ENCODE results near the gene ESRRB. TPM values are rescaled to one million over a fixed set of nuclear protein-coding genes. Genes with fewer than 3 reads are reported as not detected.

Gene ESRRB
- not detected in 2 replicates for total RNA-seq
- polyA plus RNA-seq (2012) = 0.03 TPM

DNA sequence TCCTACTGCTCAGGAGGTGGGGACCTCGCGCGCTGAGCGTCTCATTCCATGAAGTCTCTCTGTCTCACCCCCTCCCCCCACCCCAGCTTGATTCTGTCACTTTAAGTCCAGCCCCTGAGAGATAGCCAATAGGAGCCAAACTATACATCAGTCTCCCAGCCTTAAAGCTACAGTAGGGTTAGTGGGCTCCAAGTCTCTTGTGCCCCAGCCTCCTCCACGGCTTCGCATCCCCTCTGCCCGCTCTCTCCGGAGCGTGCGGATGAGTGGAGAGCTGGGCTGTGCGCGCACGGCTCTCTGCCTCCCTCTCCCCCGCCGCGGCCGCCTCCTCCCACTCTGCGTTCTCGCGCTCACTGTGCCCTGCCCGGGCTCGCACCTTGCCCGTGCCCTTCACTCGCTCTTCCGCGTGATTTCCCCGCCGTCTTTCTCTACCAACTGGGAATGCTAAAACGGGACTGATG lies at the start of gene ESRRB:
Gene ESRRB, plus strand, starts transcription at position 191 of the 458 bp plus-strand sequence. Its CDS starts 265 bp downstream, at position 456.
- DNase-seq (ENCODE audit: low read depth) = no peak

DNA sequence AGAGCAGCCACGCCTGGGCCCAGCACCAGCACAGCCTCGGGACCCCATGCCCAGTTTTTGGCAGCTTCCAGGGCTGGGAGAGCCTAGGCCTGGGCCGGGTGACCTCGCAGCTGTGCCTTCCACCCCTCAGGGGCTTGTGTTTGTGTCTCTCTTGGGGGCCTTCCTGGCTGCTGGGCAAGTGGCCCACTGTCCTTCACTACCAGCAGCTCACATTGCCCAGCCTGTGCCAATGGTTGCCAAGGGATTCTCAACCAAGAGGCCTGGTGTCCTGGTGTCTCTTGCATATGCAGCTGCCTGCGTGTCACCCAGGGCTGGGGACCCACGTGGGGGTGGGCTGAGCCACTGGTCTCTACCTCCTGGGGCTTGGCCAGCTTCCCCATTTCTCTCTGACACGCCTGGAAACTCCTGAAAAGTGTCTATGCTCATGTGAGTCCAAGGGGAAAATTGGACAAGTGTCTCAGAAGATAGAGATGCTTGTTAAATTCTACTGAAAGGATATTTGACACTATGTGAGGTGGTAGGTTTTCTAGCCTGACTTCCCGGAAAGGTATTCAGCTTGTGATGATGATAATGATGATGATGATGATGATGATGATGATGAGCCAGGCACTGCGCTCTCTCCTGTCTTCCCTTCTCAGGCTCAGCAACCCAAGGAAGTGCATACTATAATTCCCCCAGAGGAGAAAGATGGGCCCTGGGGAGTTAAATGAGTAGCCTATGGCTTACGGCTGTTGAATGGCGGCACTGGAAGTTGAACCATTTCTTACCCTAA lies 48.8 kb upstream of the ESRRB start:
- peak; percentile 22 for DNase-seq (ENCODE audit: low read depth)

DNA sequence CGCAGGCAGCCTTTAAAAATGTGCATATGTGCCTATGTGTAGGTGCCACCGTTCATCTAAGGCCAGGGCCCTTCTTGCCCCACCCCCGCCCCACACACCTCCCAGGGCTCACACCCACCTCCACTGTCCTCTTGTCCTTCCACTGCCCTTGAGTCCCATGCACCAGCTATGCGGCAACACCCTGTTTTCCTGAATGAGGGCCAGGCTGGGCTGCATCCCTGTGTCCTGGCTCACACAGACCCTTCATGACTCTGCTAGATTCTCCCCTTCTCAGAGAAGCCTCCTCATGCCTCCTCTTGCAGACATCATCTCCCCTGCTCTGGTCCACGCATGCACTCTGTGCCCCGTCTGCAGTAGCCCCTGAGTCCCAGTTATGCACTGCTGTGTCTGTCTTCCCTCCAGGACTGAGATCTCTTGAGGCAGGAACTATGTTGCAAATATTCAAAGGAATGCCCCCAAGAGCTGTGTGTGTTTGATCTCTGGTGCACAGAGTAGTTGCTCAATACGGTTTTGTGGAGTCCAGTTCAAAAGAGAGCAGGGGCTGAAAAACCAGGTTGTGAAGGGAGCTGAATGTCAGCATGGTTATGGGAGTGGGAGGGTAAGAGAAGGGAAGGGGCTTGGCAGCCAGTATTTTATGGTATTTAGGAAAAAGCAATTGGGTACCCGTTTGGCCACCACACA lies 47.3 kb upstream of the ESRRB start:
- DNase-seq (ENCODE audit: low read depth) = no peak

DNA sequence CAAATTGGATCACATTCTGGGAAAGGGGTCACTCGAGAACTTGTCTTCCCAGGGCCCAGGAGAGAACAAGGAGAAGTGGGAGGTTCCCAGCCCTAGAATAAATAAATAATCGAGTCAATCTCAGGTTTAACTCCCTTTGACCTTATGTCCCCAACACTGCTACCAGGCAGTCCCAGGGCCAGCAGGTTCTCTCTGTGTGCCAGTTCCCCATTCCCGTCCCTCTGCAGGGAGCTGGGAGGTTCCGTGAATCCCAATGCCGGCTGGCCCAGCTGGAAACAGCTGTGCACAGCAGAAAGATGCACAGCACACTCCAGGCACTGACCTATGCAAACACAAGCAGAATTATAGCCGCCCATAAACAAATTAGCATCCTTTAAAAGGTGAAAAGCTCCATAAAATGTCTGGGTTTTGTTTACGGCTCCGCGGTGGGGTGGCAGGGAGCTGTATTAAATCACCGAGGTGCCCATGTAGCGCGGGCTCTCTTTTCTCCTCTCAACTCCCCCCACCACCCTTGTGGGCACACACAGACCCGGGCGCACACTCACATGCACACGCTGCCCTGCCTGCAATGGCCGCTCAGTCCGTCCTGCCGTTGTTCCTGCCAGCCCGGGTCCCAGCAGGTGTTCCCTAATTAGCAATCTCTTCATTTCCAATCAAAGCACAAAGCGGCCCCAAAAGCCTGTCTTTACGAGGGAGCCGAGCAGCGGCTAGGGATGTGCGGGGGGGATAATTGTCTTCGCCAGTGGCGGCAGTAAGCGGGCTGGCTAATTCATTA lies 46.6 kb upstream of the ESRRB start:
- no peak for DNase-seq (ENCODE audit: low read depth)

DNA sequence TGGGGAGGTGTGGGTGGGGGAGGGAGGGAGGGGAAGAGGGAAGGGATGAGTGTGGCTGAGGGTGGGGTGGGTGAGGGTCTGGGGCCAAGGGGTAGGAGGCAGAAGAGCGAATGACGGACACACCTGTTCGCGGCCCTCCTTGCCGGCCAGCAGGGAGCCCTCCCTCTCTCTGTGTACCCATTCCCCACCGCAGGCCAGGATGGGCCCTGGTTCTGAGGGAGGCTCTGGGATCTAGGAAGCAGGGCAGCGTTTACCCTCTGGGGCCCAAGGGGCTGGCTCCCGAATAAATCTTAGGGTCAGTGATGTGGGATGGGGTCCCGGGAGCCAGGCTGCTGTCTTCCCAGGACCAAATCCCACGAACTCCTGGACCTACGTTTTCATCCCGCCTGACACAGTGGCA lies 46.0 kb upstream of the ESRRB start:
- DNase-seq (ENCODE audit: low read depth) = no peak

DNA sequence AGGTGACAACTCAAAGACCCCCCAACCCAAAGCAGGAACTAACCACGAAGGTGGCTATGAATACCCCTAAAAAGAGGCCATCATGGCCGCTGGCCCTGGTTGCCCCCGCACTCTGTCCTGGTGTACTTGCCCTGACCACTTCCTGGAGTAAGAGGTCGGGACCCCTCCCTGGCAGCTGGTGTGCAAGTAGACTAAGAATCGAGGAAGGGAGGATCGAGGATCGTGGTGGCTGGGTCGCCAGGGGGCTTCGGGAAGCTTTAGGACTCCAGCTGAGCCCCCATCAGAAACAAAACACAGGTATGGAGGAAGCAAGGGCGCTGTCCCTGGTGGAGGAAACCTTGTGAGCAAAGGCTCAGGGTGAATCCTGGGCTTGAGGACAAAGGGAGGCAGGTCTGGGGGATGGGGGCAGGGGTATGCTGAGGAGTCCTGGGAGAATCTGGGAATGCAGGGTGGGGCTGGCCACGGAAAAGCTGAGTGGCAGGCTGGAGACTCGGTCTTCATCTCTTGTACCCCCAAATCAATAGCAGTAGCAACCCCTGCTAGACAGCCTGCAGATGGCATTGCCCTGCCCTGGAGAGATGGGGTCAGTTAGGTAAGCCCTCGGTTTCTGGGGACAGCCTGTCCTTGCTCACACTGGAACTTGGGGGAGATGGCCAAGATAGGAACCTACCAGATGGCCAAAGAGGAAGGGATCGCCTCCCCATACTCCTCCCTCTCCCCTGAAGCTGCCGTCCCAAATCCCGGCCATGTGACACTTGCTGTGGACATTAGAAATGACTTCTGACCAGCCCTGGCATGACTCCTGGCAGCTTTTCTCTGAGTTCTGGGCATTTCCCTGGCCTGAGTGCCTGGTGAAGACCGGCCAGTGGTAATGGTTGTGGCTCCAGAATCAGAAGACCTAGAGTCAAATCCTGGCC lies 45.3 kb upstream of the ESRRB start:
- DNase-seq (ENCODE audit: low read depth) = no peak

DNA sequence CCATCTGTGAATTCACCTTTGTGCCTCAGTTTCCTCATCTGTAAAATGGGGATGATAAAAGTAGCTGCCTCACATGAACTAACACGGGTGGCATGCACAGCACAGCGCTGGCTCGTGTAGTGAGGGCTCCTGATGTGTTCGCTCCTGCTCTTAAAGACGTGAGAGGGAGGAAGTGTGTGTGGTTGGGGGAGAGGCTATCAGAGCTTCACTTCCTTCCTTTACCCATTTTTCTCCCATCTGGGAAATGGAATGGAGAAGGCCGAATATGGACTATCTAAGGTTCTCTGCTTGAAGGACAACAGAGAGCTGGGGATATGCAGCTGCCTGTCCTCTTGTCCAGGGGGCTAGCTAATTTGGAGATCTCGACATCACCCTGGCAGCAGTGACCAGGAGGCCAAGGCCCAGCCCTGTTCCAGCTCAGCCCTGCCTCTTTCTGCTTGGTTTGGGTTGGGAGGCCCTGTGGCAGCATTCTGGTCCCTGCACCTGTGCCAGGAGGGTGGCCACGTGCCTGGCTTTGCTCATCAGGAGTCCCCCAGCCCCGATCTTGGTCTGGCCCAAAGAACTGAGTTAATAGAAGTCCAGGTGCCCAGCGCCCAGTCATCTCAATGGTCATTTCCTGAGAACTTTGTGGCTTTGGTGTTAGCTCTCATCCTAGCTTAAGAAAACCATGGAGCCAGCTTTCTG lies 44.5 kb upstream of the ESRRB start:
- DNase-seq (ENCODE audit: low read depth) = no peak

DNA sequence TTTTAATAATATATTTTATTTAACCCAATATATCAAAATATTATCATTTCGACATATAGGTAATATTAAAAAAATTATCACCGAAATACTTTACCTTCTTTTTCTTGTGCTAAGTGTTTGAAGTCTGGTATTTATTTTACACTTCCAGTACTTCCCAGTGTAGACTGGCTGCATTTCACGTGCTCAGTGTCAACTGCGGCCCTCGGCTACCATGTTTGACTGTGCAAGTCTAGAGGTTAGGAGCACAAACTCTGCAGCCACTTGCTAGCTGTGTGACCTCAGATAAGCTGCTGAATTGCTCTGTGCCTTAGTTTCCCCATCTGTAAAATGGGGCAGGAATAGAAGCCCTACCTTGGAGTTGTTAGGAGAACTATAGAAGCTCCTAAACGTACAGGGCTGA lies 42.3 kb upstream of the ESRRB start:
- no peak for DNase-seq (ENCODE audit: low read depth)

DNA sequence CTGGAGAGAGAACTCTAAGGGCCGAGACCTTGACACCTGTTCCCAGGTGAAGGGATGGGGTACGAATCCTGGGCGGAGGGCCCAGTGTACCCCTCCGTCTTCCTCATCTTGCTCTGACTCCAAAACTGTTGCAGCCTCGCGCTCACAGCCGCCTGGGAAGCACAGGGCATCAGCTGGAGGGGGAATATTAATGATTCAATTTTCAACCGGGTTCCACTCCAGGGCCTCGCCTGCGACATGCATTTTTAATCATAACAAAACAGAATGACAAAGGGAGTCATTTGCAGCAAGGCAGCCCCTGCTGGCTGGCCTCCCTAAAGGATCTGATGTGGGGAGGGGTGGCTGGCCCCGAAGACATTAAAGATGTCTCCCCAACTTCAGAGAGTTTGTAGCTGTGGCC lies 41.6 kb upstream of the ESRRB start:
- no peak for DNase-seq (ENCODE audit: low read depth)

DNA sequence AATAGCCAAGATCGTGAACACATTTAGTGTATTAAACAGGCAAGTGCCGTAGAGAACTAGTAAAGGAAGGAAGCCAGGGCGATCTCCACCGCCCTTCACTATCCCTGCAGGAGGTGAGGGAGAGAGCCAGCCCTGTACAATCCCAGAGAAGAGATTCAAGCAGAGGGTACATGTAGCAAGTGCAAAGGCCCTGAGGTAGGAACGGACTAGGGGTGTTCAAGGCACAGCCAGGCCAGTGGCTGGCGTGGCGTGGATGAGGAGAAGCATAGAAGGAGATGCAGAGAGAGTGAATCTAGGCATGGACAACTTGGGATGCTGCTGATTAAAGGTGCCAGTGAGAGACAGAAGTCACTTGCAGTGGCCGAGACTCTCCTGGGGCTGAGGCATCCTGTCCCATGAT lies 39.1 kb upstream of the ESRRB start:
- no peak for DNase-seq (ENCODE audit: low read depth)

DNA sequence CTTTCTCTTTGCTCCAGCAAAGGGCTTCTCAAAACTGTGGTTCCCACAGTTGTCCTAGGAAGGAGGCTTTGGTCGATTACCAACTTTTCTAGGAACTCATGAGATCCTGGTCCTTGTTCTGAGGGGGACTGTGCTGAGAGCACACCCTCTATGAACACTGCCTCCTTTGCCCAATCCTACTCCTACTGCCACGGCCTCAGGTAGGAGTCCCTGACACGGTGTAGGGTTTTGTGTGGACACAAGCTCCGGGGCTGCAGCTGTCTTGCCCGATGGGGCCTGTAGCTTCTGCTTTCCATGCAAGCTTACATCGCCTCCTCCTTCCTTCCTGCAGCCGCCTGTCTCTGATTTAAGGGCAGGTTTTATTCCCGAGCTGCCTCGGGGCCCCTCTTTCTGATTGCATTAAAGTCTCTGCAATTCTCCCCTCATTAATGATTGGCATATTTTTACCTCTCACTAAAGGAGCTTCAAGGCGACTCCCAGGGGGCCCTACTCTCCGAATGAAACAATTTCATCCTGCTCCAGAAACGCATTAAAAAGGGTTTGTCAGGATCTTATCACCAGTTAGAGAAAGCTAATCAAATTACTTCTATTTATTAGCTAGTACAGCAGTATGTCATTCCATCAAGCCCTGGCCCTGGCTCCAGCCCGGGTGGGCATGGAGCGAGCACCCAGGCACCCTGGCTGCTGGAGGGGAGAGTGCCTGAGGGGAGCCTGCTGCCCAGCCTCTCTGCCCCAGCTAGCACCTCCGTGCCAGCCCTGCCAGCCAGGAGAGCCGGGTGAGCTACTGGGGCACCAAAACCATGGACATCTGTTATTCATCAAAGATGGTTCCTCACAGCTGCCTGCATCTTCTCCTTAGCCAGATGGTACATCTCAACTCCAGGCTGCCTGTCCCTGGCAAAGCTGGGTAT lies 38.0 kb upstream of the ESRRB start:
- DNase-seq (ENCODE audit: low read depth) = no peak

DNA sequence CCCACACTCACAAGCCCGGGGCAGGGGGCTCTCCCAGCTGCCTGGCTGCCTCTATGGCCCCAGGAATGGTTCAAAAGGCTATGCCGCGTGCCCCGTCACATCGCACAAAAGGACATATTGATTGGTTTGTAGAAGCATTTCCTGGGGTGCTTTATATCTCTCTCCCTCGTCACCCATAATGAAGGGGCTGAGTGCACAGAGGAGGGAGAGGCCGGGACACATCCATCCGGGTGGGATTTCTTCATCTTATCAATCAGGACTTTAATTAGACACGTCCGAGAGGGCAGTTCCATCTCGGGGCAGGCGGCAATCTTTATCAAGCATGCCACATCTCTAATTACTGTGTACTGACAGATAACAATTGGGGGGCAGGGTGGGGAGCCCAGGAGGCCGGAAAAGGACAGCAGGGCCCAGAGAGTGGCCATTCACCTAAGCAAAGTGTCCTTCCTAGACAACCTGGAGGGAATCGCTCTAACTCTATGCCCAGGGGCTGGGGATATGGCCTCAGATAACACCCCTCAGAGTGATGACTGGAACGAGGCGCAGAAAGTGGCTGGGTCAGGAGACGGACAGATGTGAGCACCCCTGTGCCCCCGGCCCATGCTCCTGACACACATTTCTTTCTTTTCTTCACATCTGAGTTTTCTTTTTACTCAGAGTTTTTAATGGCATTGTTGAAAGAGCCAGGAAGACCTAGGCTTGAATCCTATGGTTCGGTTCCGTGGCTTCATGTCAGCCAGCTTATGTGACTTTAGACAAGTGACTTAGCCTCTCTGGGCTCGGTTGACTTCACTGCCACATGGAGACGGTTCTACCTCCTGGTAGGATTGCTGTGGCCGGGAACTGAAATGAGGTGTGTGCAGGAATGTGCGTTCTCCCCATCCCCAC lies 36.0 kb upstream of the ESRRB start:
- no peak for DNase-seq (ENCODE audit: low read depth)

DNA sequence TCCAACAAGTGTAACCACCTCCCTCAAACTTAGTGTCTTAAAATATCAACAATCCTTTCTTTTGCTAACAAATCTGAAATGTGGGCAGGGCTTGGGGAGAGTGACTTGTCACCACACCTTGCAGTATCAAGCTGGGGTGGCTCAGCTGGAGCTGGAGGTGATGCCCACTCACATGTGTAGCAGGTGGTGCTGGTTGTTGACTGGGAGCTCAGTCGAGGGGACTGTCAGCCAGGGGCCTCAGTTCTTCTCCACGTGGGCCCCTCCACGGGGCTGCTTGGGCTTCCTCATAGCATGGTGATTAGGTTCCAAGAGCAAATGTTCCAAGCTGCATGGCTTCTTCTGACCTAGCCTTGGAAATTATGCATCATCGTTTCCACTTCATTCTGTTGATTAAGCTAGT lies 32.6 kb upstream of the ESRRB start:
- no peak for DNase-seq (ENCODE audit: low read depth)

DNA sequence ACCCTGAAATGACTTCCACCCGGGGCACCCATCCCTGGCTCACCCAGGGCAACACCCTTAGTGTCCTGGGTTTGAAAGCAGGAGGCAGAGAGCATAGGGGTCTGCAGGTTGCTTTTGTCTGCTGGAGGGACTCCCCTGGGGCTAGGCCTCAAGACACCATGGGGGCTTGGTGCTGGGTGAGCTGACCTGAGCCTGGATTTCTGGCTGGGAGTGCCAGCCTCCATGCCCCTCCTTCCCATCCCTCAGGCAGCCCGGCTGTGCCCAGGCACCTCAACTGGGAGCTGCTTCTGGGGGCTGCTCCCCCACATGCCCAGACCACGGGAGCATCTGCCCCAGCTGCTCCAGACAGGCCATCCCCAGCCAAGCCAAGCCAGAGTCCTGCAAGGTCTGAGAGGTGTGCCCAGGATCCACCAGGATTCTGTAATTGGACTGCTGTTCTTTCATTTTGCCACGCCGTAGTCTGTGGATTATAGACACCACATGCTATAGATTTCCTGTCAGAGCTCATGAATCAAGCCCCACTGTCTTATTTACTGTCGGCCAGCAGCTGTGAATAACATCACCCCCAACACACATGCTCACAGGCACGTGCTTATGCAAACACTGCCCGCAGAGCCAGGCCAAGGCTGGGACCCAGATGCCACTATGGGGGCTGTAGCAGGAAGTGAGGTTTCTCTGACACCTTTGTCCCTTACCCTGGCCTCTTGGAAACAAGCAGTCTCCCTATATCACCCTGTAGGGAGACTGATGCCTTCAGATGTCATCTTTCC lies 29.4 kb upstream of the ESRRB start:
- no peak for DNase-seq (ENCODE audit: low read depth)

DNA sequence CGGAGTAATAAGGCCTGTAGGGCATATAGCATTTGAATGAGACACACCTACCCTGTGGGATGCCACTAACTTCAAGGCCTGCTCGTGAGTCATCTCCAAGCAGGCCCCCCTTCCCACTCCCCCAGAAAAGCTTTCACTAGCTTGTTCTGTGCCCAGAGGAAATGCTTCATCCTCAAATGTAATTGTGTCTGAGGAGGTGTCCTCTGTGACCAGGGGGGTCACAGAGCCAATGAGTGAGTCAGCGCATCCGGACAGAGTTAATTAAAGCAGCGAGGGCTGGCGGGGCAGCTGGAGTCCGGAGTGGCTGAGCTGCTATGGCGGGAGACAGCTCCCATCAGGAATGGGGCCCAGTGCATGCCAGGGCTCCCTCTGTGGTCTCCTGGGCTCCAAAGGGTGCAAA lies 27.0 kb upstream of the ESRRB start:
- DNase-seq (ENCODE audit: low read depth) = peak; percentile 74

DNA sequence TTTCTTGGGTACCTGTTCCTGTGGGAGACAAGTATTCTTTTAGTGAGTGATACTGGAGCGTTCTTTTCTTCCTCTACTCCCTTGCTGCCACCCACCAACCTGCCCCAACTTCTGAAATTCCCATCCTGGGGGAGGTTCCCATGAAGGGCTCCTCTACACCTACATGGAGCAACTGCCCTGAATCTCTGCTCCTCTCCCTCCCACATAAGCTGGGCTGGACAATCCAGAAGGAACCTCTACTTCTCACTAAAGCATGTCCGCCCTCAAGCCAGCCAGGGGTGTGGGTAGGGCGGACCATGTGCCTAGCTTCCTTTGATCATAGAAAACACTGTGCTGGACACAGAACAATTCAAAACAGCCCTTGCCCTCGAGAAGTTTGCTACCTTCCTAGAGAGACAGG lies 25.9 kb upstream of the ESRRB start:
- DNase-seq (ENCODE audit: low read depth) = no peak

DNA sequence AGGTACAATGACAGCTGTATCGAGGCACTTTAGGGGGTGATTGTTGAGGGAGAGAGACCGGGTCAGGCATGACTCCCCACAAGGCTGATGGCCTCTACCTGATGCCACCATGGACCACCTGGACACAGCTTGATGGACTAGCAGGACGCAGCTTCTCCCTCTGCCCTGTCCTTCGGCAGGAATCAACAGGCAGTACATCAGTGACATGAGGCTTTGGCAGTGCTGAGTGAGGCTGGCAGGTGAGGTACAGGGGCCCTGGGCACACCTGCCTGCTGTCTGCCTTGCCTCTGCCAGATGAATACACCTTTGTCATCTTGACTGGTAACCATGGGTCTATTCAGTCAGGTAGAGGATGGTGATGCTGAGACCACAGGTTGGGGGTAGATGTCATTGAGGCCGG lies 25.3 kb upstream of the ESRRB start:
- DNase-seq (ENCODE audit: low read depth) = no peak
